Measurements from ENCODE around the gene PRKCQ. TPM values are rescaled to one million over a fixed set of nuclear protein-coding genes. Genes with fewer than 3 reads are reported as not detected.
A peak's percentile ranks its signal among the peaks of the same experiment; 100 is the strongest.
"Not testable (repeated sequence)": the region's sequence is repeated elsewhere in the genome, so short reads cannot be mapped to it uniquely, and the experiment has no call there.

PRKCQ gene
- total RNA-seq, 2 experiments from 2014 or later: 44.9 to 45.9 TPM

GRCh38 chr10:6487920-6488319 lies 92.2 kb downstream of the PRKCQ start:
- Mint-ChIP-seq H3K9me3 (peaks cover under 1% of the 10 kb centered on the region), H3K4me3 (no peak overlapping the region), H3K36me3 (peaks cover 72% of the 10 kb centered on the region), H3K27ac (no peak overlapping the region), H3K27me3 (no peaks in the 10 kb centered on the region), H3K4me1 (peaks cover 53% of the 10 kb centered on the region)
- DNase-seq: no peak

- H3K27me3 Mint-ChIP-seq: no peaks in the 10 kb centered on the region
Measured at GRCh38 chr10:6486309-6486708, 93.8 kb downstream of the PRKCQ start.

GRCh38 chr10:6482737-6483357 lies 97.2 kb downstream of the PRKCQ start:
- no peaks in the 10 kb centered on the region for H3K27me3 Mint-ChIP-seq
- H3K4me1 Mint-ChIP-seq: peaks cover 36% of the 10 kb centered on the region
- H3K36me3 Mint-ChIP-seq: peaks cover 72% of the 10 kb centered on the region
- peaks cover 3% of the 10 kb centered on the region for H3K9me3 Mint-ChIP-seq
- DNase-seq: no peak
- peak overlapping the region; percentile 65 for H3K27ac Mint-ChIP-seq
- no peak overlapping the region for H3K4me3 Mint-ChIP-seq

More at GRCh38 chr10:6486309-6486708, 93.8 kb downstream of the PRKCQ start:
- Mint-ChIP-seq H3K36me3 (peaks cover 71% of the 10 kb centered on the region), H3K4me1 (peaks cover 43% of the 10 kb centered on the region), H3K27ac (peak overlapping the region; percentile 51), H3K4me3 (no peak overlapping the region), H3K9me3 (peaks cover 3% of the 10 kb centered on the region)
- no peak for DNase-seq

- Mint-ChIP-seq H3K9me3 (peaks cover 3% of the 10 kb centered on the region), H3K27ac (no peak overlapping the region), H3K4me3 (no peak overlapping the region), H3K36me3 (peaks cover 65% of the 10 kb centered on the region), H3K4me1 (peaks cover 41% of the 10 kb centered on the region), H3K27me3 (no peaks in the 10 kb centered on the region)
- no peak for DNase-seq
Measured at GRCh38 chr10:6478722-6479121, 101.4 kb downstream of the PRKCQ start.

- Mint-ChIP-seq H3K36me3 (peaks cover 57% of the 10 kb centered on the region), H3K4me1 (peaks cover 44% of the 10 kb centered on the region), H3K27me3 (no peaks in the 10 kb centered on the region), H3K4me3 (no peak overlapping the region), H3K9me3 (no peaks in the 10 kb centered on the region), H3K27ac (no peak overlapping the region)
- no peak for DNase-seq
Measured at GRCh38 chr10:6476989-6477388, 103.1 kb downstream of the PRKCQ start.

- peaks cover 3% of the 10 kb centered on the region for H3K9me3 Mint-ChIP-seq
- peaks cover 47% of the 10 kb centered on the region for H3K4me1 Mint-ChIP-seq
- no peak for DNase-seq
- no peaks in the 10 kb centered on the region for H3K27me3 Mint-ChIP-seq
- peak overlapping the region; percentile 98 for H3K27ac Mint-ChIP-seq
- H3K4me3 Mint-ChIP-seq: no peak overlapping the region
- peaks cover 64% of the 10 kb centered on the region for H3K36me3 Mint-ChIP-seq
Measured at GRCh38 chr10:6474871-6475270, 105.2 kb downstream of the PRKCQ start.

GRCh38 chr10:6473901-6474370 lies 106.1 kb downstream of the PRKCQ start:
- Mint-ChIP-seq H3K27ac (peak overlapping the region; percentile 98), H3K36me3 (peaks cover 67% of the 10 kb centered on the region), H3K9me3 (peaks cover 4% of the 10 kb centered on the region), H3K4me1 (peaks cover 49% of the 10 kb centered on the region), H3K27me3 (no peaks in the 10 kb centered on the region), H3K4me3 (peak overlapping the region; percentile 83)
- peak; percentile 24 for DNase-seq

- H3K9me3 Mint-ChIP-seq: peaks cover 4% of the 10 kb centered on the region
Measured at GRCh38 chr10:6473430-6473829, 106.6 kb downstream of the PRKCQ start.

GRCh38 chr10:6472710-6473005 lies 107.4 kb downstream of the PRKCQ start:
- DNase-seq, H3K27me3 Mint-ChIP-seq, H3K9me3 Mint-ChIP-seq: not testable (repeated sequence)
- H3K4me1 Mint-ChIP-seq: peaks cover 51% of the 10 kb centered on the region
- H3K36me3 Mint-ChIP-seq: peaks cover 57% of the 10 kb centered on the region
- peak overlapping the region; percentile 45 for H3K4me3 Mint-ChIP-seq
- peak overlapping the region; percentile 85 for H3K27ac Mint-ChIP-seq

More at GRCh38 chr10:6473430-6473829, 106.6 kb downstream of the PRKCQ start:
- H3K4me1 Mint-ChIP-seq: peaks cover 49% of the 10 kb centered on the region
- H3K27me3 Mint-ChIP-seq: no peaks in the 10 kb centered on the region
- peak overlapping the region; percentile 45 for H3K4me3 Mint-ChIP-seq
- DNase-seq: peak; percentile 43
- peak overlapping the region; percentile 85 for H3K27ac Mint-ChIP-seq
- peaks cover 62% of the 10 kb centered on the region for H3K36me3 Mint-ChIP-seq

- Mint-ChIP-seq H3K9me3 (peaks cover 4% of the 10 kb centered on the region), H3K4me3 (no peak overlapping the region), H3K36me3 (peaks cover 59% of the 10 kb centered on the region), H3K4me1 (peaks cover 56% of the 10 kb centered on the region), H3K27ac (peak overlapping the region; percentile 1), H3K27me3 (no peaks in the 10 kb centered on the region)
- no peak for DNase-seq
Measured at GRCh38 chr10:6470894-6471618, 109.0 kb downstream of the PRKCQ start.

GRCh38 chr10:6469661-6470060 lies 110.4 kb downstream of the PRKCQ start:
- peaks cover 4% of the 10 kb centered on the region for H3K9me3 Mint-ChIP-seq
- H3K27ac Mint-ChIP-seq: no peak overlapping the region
- no peak for DNase-seq
- H3K27me3 Mint-ChIP-seq: no peaks in the 10 kb centered on the region
- no peak overlapping the region for H3K4me3 Mint-ChIP-seq
- H3K4me1 Mint-ChIP-seq: peaks cover 55% of the 10 kb centered on the region
- H3K36me3 Mint-ChIP-seq: peaks cover 64% of the 10 kb centered on the region

GRCh38 chr10:6465854-6466601 lies 114.0 kb downstream of the PRKCQ start:
- Mint-ChIP-seq H3K27ac (peak overlapping the region; percentile 71), H3K9me3 (peaks cover 5% of the 10 kb centered on the region), H3K4me1 (peaks cover 32% of the 10 kb centered on the region), H3K36me3 (peaks cover 63% of the 10 kb centered on the region), H3K27me3 (no peaks in the 10 kb centered on the region), H3K4me3 (no peak overlapping the region)
- DNase-seq: peak; percentile 45

GRCh38 chr10:6465437-6465836 lies 114.6 kb downstream of the PRKCQ start:
- H3K36me3 Mint-ChIP-seq: peaks cover 64% of the 10 kb centered on the region
- peaks cover 9% of the 10 kb centered on the region for H3K9me3 Mint-ChIP-seq
- DNase-seq: no peak
- peaks cover 32% of the 10 kb centered on the region for H3K4me1 Mint-ChIP-seq
- H3K27me3 Mint-ChIP-seq: no peaks in the 10 kb centered on the region
- H3K4me3 Mint-ChIP-seq: no peak overlapping the region
- peak overlapping the region; percentile 71 for H3K27ac Mint-ChIP-seq

GRCh38 chr10:6464862-6465430 lies 115.1 kb downstream of the PRKCQ start:
- peak overlapping the region; percentile 23 for H3K27ac Mint-ChIP-seq
- no peak overlapping the region for H3K4me3 Mint-ChIP-seq
- DNase-seq: no peak
- peaks cover 64% of the 10 kb centered on the region for H3K36me3 Mint-ChIP-seq
- peaks cover 32% of the 10 kb centered on the region for H3K4me1 Mint-ChIP-seq
- H3K27me3 Mint-ChIP-seq: no peaks in the 10 kb centered on the region
- peaks cover 6% of the 10 kb centered on the region for H3K9me3 Mint-ChIP-seq

GRCh38 chr10:6463366-6463765 lies 116.7 kb downstream of the PRKCQ start:
- H3K4me1 Mint-ChIP-seq: peaks cover 40% of the 10 kb centered on the region
- no peak for DNase-seq
- H3K27me3 Mint-ChIP-seq: no peaks in the 10 kb centered on the region
- no peak overlapping the region for H3K27ac Mint-ChIP-seq
- H3K36me3 Mint-ChIP-seq: peaks cover 70% of the 10 kb centered on the region
- H3K4me3 Mint-ChIP-seq: no peak overlapping the region
- peaks cover 9% of the 10 kb centered on the region for H3K9me3 Mint-ChIP-seq
